Uterus (tissue), 2 donors: ENCODE measurements around the gene MMP8.

Experiments used
- POLR2A ChIP-seq, 2 donors: fragments of 450-650 bp; IDR thresholded peaks; one replicate each; pipeline ENCODE4 v1.6.1; 2016; ENCODE audit warnings: antibody characterized with exemption in 2 of 2, mild to moderate bottlenecking in 1 of 2, moderate library complexity in 1 of 2
- TF ChIP-seq, protein P1 (sequence below), 4 experiments: fragments of 200-600 bp in 2 of 4; fragments of 450-650 bp in 2 of 4; sonication (generic) in 2 of 4; IDR thresholded peaks; one replicate each; pipeline ENCODE4 v1.5.1; 2016 to 2019; ENCODE audit warnings: antibody characterized with exemption in 4 of 4, mild to moderate bottlenecking in 2 of 4, moderate library complexity in 1 of 4

DNA sequence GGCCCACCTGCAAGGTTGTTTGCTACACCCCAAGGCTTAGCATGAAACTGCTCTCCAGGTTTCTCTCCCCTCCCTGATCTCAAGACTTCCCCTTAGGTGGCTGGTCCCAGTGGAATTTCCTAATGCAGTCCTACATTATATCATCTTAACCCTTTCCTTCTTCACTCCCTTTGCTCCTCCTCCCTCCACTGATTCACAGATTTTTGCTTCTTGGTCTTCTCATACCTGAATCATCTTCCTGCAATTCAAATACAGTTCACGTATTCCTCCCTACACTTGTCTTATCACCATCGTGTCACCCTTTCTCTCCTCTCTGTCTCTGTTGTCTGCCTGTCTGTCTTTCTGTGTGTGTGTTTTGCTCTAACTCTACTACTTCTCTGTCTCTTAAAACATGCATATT is 38.7 kb upstream of the MMP8 start:
- TF ChIP-seq, protein P1, sequence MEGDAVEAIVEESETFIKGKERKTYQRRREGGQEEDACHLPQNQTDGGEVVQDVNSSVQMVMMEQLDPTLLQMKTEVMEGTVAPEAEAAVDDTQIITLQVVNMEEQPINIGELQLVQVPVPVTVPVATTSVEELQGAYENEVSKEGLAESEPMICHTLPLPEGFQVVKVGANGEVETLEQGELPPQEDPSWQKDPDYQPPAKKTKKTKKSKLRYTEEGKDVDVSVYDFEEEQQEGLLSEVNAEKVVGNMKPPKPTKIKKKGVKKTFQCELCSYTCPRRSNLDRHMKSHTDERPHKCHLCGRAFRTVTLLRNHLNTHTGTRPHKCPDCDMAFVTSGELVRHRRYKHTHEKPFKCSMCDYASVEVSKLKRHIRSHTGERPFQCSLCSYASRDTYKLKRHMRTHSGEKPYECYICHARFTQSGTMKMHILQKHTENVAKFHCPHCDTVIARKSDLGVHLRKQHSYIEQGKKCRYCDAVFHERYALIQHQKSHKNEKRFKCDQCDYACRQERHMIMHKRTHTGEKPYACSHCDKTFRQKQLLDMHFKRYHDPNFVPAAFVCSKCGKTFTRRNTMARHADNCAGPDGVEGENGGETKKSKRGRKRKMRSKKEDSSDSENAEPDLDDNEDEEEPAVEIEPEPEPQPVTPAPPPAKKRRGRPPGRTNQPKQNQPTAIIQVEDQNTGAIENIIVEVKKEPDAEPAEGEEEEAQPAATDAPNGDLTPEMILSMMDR (IDR thresholded peaks at IDR 0.05): no peak
- no peak for TF ChIP-seq POLR2A (IDR thresholded peaks at IDR 0.05)
